Caco-2 (cell line): ENCODE measurements around the gene SEMA3C. TPM values are rescaled to one million over a fixed set of nuclear protein-coding genes. Genes with fewer than 3 reads are reported as not detected.

Source experiments
- BruUV-seq: library from RNA; stranded (reverse); fragments of 400-500 nt; replicated peaks from 2 replicates; lab custom pipeline; 2021; lab: Mats Ljungman, UMichigan
- CTCF ChIA-PET: fragments of 300-600 bp; sonication (Branson Sonifier 250); formaldehyde crosslinking; loops from one replicate; lab custom pipeline; 2022; ENCODE audit warnings: antibody characterized with exemption; lab: Charles Lee
- POLR2A ChIA-PET: fragments of 300-600 bp; sonication (Branson Sonifier 250); formaldehyde crosslinking; loops from one replicate; lab custom pipeline; 2022; ENCODE audit warnings: antibody characterized with exemption; lab: Charles Lee
- DNase-seq, 2 experiments: peaks; one replicate each; pipeline versions ENCODE4 v3.0.0 to v3.0.0-alpha.2; 2020 to 2022
- H3K27me3 ChIP-seq: replicated peaks from 2 replicates; pipeline ENCODE4 v1.6.0; 2011; ENCODE audit warnings: low read length; ENCODE audit not compliant: control insufficient read depth, insufficient read depth
- H3K36me3 ChIP-seq: 2 replicates; pipeline ENCODE4 v1.5.1; 2011; ENCODE audit warnings: low read length; ENCODE audit not compliant: control insufficient read depth, insufficient read depth
- H3K4me1 ChIP-seq: fragments of 250-450 bp; sonication (Bioruptor Pico); 2 replicates; pipeline ENCODE4 v1.5.1; 2020; ENCODE audit warnings: mild to moderate bottlenecking
- H3K4me3 ChIP-seq: 2 replicates; pipeline ENCODE4 v1.5.1; 2011; ENCODE audit warnings: low read depth, mild to moderate bottlenecking, control low read depth, low read length
- H3K9me3 ChIP-seq: fragments of 250-450 bp; sonication (Bioruptor Pico); 2 replicates; pipeline ENCODE4 v1.5.1; 2020; ENCODE audit warnings: mild to moderate bottlenecking, moderate library complexity
- H3K27ac Mint-ChIP-seq: one replicate; pipeline ENCODE4 v1.8.0; 2022; ENCODE audit warnings: mixed read lengths; ENCODE audit not compliant: unreplicated experiment
- H3K27me3 Mint-ChIP-seq: one replicate; pipeline ENCODE4 v1.8.0; 2022; ENCODE audit warnings: mixed read lengths; ENCODE audit not compliant: insufficient read depth, unreplicated experiment
- H3K36me3 Mint-ChIP-seq: one replicate; pipeline ENCODE4 v1.8.0; 2022; ENCODE audit warnings: mild to moderate bottlenecking, mixed read lengths; ENCODE audit not compliant: insufficient read depth, unreplicated experiment
- H3K4me1 Mint-ChIP-seq: one replicate; pipeline ENCODE4 v1.8.0; 2022; ENCODE audit warnings: low read depth, mixed read lengths; ENCODE audit not compliant: unreplicated experiment
- H3K4me3 Mint-ChIP-seq: one replicate; pipeline ENCODE4 v1.8.0; 2022; ENCODE audit warnings: mild to moderate bottlenecking, moderate library complexity, mixed read lengths; ENCODE audit not compliant: unreplicated experiment
- H3K9me3 Mint-ChIP-seq: one replicate; pipeline ENCODE4 v1.8.0; 2022; ENCODE audit warnings: mixed read lengths; ENCODE audit not compliant: unreplicated experiment
- intact Hi-C: fragments of 100-400 bp; cut with micrococcal nuclease; formaldehyde crosslinking; loops from one replicate; pipeline ENCODE4 v1.10.0; 2022; ENCODE audit not compliant: unreplicated experiment
- total RNA-seq: library from RNA; stranded (reverse); gene quantifications from 2 replicates; pipeline ENCODE4 v1.2.3, GENCODE V29; 2022
- TF ChIP-seq, protein P1 (sequence below), 2 experiments: fragments of 200-600 bp in 1 of 2; IDR thresholded peaks; 1 replicate in 1 of 2; 2 replicates in 1 of 2; pipeline versions ENCODE4 v1.5.1 to v1.8.0; 2011 to 2022; ENCODE audit warnings: antibody characterized with exemption in 1 of 2, control low read depth in 1 of 2, inconsistent platforms in 1 of 2, low read depth in 1 of 2, low read length in 1 of 2, mild to moderate bottlenecking in 1 of 2, moderate library complexity in 1 of 2; ENCODE audit not compliant: insufficient read depth in 1 of 2, severe bottlenecking in 1 of 2, unreplicated experiment in 1 of 2

Gene SEMA3C
- total RNA-seq, 1 experiment from 2014 or later: 25.8 TPM

DNA sequence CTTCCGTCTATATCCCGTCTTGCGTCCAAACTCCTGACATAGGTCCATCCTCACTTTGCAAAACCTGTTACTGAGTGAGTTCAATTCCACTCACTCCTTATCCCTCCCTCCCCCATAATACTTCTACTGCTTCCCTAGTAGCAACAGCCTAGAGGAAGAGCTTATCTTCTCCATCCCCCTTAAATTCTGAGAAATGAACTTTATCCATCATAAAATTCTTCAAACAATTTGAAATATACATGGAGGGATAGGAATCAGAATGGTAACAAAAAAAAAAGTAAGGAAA lies 27.6 kb downstream of the SEMA3C start:
- TF ChIP-seq, protein P1, sequence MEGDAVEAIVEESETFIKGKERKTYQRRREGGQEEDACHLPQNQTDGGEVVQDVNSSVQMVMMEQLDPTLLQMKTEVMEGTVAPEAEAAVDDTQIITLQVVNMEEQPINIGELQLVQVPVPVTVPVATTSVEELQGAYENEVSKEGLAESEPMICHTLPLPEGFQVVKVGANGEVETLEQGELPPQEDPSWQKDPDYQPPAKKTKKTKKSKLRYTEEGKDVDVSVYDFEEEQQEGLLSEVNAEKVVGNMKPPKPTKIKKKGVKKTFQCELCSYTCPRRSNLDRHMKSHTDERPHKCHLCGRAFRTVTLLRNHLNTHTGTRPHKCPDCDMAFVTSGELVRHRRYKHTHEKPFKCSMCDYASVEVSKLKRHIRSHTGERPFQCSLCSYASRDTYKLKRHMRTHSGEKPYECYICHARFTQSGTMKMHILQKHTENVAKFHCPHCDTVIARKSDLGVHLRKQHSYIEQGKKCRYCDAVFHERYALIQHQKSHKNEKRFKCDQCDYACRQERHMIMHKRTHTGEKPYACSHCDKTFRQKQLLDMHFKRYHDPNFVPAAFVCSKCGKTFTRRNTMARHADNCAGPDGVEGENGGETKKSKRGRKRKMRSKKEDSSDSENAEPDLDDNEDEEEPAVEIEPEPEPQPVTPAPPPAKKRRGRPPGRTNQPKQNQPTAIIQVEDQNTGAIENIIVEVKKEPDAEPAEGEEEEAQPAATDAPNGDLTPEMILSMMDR (IDR thresholded peaks at IDR 0.05; ENCODE audit: insufficient read depth in 1 of 2, low read depth in 1 of 2, low read length in 1 of 2, severe bottlenecking in 1 of 2, unreplicated experiment in 1 of 2): no peak
- H3K4me3 ChIP-seq: no peak overlapping the region
- CTCF ChIA-PET: no interaction called here
- no peaks in the 10 kb centered on the region for H3K36me3 ChIP-seq
- no peaks in the 10 kb centered on the region for H3K36me3 Mint-ChIP-seq
- BruUV-seq: no TSS peak
- DNase-seq: no peak
- no peak overlapping the region for H3K27ac Mint-ChIP-seq
- H3K4me1 ChIP-seq: 0 out of 2 replicates have a peak, but pooled peaks cover 3% of the 10 kb centered on the region
- peaks cover 16% of the 10 kb centered on the region for H3K4me1 Mint-ChIP-seq
- POLR2A ChIA-PET: no interaction called here
- H3K27me3 Mint-ChIP-seq: no peaks in the 10 kb centered on the region
- H3K4me3 Mint-ChIP-seq: no peak overlapping the region
- no peaks in the 10 kb centered on the region for H3K9me3 Mint-ChIP-seq
- no peaks in the 10 kb centered on the region for H3K9me3 ChIP-seq
- no peaks in the 10 kb centered on the region for H3K27me3 ChIP-seq
- intact Hi-C loops: no loop called here

DNA sequence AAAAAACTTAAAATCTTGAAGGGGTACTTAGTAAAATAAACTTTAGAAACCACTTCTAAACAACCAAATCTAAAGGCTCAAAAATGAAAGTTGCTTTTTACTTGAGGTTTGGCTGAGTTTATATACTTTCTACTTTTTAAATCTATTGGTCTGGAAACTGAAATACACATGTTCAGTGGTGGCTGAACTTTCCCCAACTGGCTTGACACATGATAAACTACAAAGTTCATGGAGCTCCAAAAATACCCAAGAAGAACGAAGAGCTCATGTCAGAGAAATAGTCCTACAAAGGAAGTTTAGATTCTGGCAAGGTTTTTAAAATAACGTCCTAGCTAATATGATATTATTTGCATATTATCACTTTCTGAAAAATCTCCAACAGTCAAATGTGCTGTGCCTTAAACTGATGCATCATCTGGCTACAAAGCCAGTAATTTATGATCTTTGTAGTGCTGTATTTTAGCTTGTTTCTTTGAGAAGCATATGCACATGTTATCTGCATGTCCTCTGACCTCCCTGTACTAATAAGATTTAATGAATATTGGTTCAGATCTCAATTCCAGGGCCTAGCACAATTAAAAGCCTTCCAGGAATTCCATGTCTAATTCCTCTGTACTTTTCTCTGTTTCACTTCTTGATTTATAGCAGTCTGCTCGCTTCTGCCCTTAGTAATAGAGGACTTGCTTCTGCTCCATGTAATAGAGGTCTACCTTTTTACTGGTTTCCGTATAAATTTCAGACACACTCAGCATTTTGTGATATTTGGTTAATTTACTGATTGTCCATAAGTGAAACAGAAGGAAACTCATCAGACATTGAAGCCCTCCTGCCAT lies 28.2 kb downstream of the SEMA3C start:
- no peak overlapping the region for H3K4me3 ChIP-seq
- Mint-ChIP-seq H3K27me3 (no peaks in the 10 kb centered on the region), H3K27ac (no peak overlapping the region), H3K4me1 (peaks cover 16% of the 10 kb centered on the region), H3K36me3 (no peaks in the 10 kb centered on the region), H3K4me3 (no peak overlapping the region), H3K9me3 (no peaks in the 10 kb centered on the region)
- no peaks in the 10 kb centered on the region for H3K36me3 ChIP-seq
- TF ChIP-seq, protein P1 (IDR thresholded peaks at IDR 0.05; ENCODE audit: insufficient read depth in 1 of 2, low read depth in 1 of 2, low read length in 1 of 2, severe bottlenecking in 1 of 2, unreplicated experiment in 1 of 2): no peak
- H3K4me1 ChIP-seq: 0 out of 2 replicates have a peak, but pooled peaks cover 3% of the 10 kb centered on the region
- intact Hi-C loops: no loop called here
- POLR2A ChIA-PET: no interaction called here
- no peaks in the 10 kb centered on the region for H3K9me3 ChIP-seq
- CTCF ChIA-PET: no interaction called here
- no peaks in the 10 kb centered on the region for H3K27me3 ChIP-seq
- no TSS peak for BruUV-seq
- DNase-seq: no peak

DNA sequence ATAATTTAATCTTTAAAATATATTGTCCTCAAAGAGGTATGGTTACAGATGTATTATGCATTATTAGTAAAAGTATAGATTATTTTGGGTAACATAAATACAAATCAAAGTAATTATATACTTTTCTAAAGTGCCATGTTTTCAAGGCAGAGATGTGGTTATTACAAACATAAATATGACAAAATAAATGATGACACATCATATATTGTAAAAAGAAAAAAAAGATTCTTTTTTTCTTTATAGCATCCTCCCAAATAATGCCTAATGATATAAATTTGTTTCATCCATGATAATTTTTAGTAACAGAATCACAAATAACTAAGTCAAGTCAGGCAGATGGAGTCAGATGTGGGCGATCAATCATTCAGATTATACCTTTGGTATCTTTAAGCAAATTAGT lies 29.3 kb downstream of the SEMA3C start:
- ChIA-PET POLR2A (no interaction called here), CTCF (no interaction called here)
- no TSS peak for BruUV-seq
- no peaks in the 10 kb centered on the region for H3K9me3 Mint-ChIP-seq
- DNase-seq: no peak
- H3K4me3 Mint-ChIP-seq: no peak overlapping the region
- Histone ChIP-seq H3K9me3 (no peaks in the 10 kb centered on the region), H3K4me1 (peaks cover 10% of the 10 kb centered on the region), H3K4me3 (no peak overlapping the region), H3K27me3 (no peaks in the 10 kb centered on the region), H3K36me3 (no peaks in the 10 kb centered on the region)
- intact Hi-C loops: no loop called here
- H3K27ac Mint-ChIP-seq: no peak overlapping the region
- TF ChIP-seq, protein P1 (IDR thresholded peaks at IDR 0.05; ENCODE audit: insufficient read depth in 1 of 2, low read depth in 1 of 2, low read length in 1 of 2, severe bottlenecking in 1 of 2, unreplicated experiment in 1 of 2): no peak
- H3K27me3 Mint-ChIP-seq: no peaks in the 10 kb centered on the region
- no peaks in the 10 kb centered on the region for H3K36me3 Mint-ChIP-seq
- peaks cover 16% of the 10 kb centered on the region for H3K4me1 Mint-ChIP-seq
